Muscle of back (tissue), 11 donors: Measurements from ENCODE around the gene SLC24A3. TPM values are rescaled to one million over a fixed set of nuclear protein-coding genes. Genes with fewer than 3 reads are reported as not detected.

ENCODE experiments used
- DNase-seq, 3 donors: peaks; one replicate each; pipeline versions ENCODE4 v3.0.0 to v3.0.0-alpha.2; 2013
- polyA plus RNA-seq, 10 donors: library from polyadenylated mRNA; unstranded; fragments of 120-200 nt; gene quantifications; one replicate each; pipeline ENCODE4 v1.2.1, GENCODE V29; 2013; ENCODE audit not compliant: insufficient read length in 10 of 10

Gene SLC24A3
- polyA plus RNA-seq, 10 donors: 12.6 to 30.1 (median 19.5) TPM

- no peak for DNase-seq
These were observed 319.0 kb downstream of the SLC24A3 start for GRCh38 chr20:19531446-19531845.

- DNase-seq: no peak
These were observed 326.1 kb downstream of the SLC24A3 start for GRCh38 chr20:19538556-19538955.

DNA sequence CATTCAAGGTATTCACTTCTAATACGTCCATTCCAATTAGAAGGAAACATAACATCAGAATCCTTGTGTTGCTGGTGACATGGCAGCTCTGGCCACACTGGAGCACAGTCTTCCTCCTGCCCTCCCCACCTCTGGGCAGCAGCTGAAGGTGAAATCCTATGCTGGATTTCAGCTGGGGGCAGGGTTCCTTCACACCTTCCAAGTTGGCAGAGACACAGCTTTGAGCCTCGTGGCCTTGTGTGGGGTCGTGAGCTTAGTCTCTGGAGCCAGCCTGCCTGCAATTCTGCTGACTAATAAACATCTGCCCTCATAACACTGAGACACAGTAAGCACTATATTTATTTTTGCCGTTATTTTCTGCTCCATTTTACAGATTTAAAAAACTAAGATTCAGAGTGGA, 326.7 kb downstream of the SLC24A3 start:
- DNase-seq: peak in 1 of 3 donors; percentile 49

DNA sequence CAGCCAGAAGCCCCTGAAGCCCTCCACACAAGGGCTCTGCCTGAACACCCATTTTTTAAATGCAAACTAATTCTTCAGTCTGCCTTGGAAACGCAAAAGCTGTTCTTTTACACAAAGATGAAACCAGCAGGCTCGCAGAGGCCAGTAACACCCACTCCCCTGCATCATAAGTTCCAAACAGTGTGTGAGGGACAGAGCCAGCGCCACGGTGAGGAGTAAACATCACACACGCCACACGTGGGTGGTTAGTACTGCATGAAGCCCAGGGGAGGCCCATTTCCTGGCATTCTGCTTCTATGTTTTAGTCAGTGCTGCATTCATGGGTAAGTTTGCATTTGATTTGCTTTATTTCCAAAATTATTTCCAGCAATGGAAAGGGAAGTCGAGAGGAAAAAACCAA, 327.9 kb downstream of the SLC24A3 start:
- peak in 1 of 3 donors; percentile 36 for DNase-seq

DNA sequence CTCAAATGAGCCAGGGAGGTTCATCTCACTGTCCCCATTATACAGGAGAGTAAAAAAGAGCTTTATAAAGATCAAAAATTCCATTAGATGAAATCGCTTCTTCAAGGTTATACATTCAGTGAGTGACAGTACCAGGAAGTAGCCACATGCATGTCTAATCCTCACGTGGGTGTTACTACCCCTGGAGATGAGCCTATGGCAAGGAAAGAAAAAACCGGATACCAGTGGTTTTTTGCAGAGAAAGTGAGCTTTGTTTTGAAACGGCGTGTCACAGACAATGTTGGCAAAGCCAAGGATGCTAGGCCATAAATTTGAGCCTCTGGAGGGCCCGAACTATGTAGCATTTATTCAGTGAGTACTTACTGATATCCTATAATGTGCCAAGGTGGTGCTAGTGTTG, 330.7 kb downstream of the SLC24A3 start:
- no peak for DNase-seq

- DNase-seq: no peak
These were observed 332.2 kb downstream of the SLC24A3 start for GRCh38 chr20:19544684-19545083.

DNA sequence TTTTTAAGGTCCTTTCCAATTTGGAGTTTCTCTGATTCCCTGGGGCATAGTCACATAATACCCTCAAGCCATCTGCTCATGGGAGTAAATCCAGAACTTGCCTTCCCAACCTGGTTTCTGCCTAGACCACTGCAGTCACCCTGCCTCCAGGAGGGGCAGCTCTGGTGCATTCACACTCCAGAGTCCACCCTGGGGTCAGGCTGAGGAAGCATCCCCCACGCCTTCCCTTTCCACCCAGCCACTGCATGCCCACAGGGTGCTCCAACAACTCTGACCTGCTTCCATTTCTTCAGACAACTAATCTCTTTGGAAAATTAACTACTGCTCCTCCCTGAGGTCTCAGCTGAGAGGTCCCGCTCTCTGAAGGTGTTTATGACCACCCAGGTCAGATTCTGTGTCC, 334.2 kb downstream of the SLC24A3 start:
- no peak for DNase-seq

- no peak for DNase-seq
These were observed 335.1 kb downstream of the SLC24A3 start for GRCh38 chr20:19547547-19547946.

GRCh38 chr20:19549896-19550295, 337.5 kb downstream of the SLC24A3 start:
- no peak for DNase-seq

DNA sequence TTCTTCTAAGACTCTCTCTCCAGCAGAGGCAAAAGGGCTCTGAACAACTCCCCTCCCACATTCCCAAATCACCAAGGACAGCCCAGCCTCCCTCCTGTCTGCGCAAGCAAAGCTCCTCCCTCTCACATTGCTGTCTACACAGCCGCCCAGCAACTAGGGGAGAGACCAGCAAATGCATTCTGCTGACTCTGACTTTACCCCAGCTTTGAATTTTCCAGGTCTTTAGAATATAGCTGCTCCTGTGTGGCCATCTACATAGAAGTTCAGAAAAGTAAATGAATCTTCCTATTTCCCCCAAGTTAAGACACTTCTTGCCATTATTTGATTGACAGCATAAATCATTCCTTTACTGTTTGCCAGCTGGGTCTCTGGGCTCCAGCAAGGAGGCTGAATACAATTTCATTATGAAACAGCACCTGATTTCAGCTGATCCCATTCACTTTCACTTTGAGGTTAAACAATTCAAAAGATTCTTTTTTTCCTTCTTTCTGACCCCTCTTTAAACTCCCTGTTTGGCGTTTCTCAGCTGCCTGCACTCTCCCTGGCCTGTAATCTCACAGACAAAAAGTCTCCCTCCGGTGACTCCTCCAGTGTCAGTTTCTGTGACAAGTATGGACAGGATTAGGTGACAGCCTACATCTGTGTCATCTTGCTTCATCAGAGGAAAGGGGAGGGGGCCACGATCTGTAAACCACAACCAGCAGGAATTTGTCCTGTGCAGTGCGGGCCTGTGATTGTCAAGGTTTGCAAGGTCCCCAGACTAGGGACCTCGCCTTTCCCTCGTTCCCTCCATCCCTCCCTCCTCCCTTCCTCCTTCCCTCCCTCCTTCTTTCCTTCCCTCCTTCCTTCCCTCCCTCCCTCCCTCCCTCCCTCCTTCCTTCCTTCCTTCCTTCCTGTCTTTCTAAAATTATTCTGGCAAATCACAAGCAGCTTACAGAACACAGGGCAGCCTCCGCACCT, 340.1 kb downstream of the SLC24A3 start:
- DNase-seq: peak; percentile 24 to 70 (median 30)

- DNase-seq: no peak
These were observed 342.2 kb downstream of the SLC24A3 start for GRCh38 chr20:19554666-19555065.

GRCh38 chr20:19555726-19556125, 343.3 kb downstream of the SLC24A3 start:
- no peak for DNase-seq

DNA sequence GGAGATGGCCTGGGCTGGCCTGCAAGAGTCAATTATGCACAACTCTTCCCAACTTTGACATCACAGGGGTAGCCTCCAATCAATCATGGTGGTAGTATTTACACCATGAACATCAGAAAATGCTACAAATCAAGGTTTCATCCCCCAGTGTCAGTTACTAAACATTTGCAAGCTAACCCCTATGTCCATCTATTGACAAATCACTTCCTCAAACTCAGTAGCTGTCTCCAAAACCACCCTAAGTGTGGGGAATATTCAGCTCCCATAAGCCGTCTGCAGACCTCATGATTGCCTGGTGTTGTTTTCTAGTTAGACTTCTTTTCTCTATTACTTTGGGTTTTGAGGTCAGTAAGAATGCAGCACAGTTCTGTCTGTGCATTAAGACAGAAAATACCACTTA, 344.8 kb downstream of the SLC24A3 start:
- no peak for DNase-seq

DNA sequence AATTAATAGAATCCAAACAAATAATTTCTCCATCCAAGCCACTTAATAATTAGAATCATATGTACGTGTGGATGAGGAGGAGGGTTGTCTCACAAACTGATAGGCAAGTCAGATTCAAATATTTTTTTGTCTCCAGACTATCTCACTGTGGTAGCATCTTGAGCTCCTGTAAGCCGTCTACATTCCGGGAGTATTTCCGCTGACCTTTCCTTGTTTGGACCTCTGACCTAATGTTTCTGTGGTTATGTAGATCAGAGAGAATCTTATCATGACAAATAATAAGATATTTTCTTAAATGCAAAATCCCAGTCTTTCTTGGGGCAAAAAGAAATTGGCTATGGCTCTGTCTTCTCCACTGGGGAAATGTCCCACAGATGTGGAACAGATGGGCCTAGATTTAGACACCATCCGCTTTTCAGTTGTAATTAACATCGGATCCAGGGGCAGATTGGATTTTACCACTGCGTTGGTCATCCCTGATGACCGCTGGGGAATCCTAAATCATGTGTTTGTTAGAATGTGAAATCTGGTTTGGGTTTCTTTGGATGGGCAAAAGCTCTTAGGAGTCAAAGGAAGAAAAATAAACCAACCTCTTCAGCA, 348.5 kb downstream of the SLC24A3 start:
- DNase-seq: peak in 1 of 3 donors; percentile 24

DNA sequence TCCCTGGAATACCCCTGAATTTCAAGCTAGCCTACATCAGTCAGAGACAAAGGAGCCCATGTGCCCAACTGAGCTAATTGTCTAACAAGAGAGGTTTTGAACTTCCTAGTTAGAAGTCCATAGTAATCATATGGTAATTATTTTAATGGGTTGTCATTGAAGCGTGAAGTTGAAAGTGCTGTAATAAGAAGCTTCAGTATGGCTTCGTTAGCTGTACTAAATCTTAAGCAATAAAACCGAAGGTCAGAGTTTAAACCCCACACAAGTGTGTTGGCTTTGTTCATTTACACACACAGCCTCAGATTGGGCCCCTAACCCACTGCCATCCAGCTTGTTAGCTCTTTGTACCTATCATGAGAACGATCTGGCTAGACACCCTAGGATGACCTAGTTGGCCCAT, 350.0 kb downstream of the SLC24A3 start:
- DNase-seq: no peak

DNA sequence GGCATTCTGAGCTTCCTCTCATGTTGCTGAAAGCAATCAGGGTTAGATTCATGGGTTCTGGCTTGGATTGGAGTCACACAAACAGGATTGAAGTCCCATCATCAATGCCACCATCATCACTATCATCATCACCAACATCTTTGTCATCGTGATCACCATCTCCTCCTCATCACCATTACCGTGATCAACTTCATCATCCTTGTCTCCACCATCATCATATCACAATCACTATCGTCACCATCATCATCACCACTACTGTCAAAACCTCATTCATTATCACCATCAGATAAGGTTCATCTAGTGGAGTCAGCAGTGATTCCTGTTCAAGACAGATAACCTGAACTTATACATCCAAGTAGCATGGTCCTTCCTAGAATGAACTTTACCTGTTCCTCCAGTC, 351.8 kb downstream of the SLC24A3 start:
- DNase-seq: no peak

- DNase-seq: no peak
These were observed 353.3 kb downstream of the SLC24A3 start for GRCh38 chr20:19565736-19566135.

GRCh38 chr20:19566226-19566945, 353.9 kb downstream of the SLC24A3 start:
- no peak for DNase-seq

- no peak for DNase-seq
These were observed 355.7 kb downstream of the SLC24A3 start for GRCh38 chr20:19568128-19568527.

DNA sequence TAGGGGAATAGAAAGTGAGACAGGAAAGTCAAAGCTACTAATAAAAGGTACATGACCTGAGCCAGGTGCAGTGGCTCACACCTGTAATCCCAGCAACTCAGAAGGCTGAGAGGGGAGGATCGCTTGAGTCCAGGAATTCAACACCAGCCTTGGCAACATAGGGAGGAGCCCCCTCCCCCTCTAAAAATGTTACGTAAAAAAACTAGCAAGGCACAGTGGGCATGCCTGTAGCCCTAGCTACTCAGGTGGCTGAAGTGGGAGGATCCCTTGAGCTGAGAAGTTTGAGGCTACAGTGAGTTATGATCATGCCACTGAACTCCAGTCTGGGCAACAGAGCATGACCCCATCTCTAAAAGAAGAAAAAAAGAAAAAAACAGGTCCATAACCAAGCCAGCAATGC, 359.6 kb downstream of the SLC24A3 start:
- DNase-seq: no peak

DNA sequence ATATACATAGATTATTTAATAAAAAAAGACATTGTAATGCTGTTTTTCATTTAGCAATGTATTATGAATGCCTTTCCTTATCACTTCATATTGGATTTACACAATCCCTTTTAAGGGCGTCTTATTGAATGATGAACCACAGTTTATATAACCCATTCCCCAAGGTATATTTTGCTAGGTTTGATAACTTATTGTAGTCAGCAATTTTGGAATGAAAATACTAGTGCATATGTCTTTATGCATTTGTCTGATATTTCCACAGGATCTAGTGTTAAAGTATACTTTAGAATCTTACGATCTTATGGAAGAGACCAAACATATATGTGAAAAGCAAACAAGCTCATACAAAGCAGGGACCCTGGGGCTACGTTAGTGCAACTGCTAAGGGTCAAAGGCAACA, 365.2 kb downstream of the SLC24A3 start:
- no peak for DNase-seq

DNA sequence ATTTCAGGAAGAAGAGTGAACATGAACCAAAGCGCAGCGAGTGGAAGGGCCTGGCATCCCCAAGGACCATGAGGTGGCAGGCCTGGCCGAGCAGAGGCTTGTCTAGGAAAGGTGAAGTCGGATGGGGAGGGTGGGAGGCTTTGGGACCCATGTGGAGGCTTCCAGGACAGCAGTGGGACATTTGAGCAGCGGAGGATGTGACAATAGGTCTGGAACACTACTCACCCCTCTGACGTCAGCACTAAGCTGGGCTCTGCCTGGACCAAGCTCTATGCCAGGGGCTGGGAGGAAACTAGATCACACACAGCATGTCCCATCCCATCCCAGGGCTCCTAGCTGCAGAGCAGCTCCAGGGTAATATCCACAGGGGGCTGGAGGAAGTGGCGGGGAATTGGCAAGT, 370.3 kb downstream of the SLC24A3 start:
- no peak for DNase-seq
